Uterus (tissue), 4 donors: ENCODE measurements around the gene ZNF526. TPM values are rescaled to one million over a fixed set of nuclear protein-coding genes. Genes with fewer than 3 reads are reported as not detected.
A peak's percentile ranks its signal among the peaks of the same experiment; 100 is the strongest.

Experiments
- DNase-seq, 2 donors: peaks; one replicate each; pipeline ENCODE4 v3.0.0-alpha.2; 2019 to 2020
- H3K27ac ChIP-seq, 2 donors: fragments of 200-600 bp; sonication (generic); 1 replicate in 1 of 2; 2 replicates in 1 of 2; pipeline ENCODE4 v1.5.1; 2016 to 2018
- H3K27me3 ChIP-seq, 2 donors: fragments of 200-600 bp; sonication (generic); one replicate each; pipeline ENCODE4 v1.5.1; 2018 to 2019; ENCODE audit warnings: control low read depth in 1 of 2
- H3K36me3 ChIP-seq, 2 donors: fragments of 200-600 bp; sonication (generic); one replicate each; pipeline ENCODE4 v1.5.1; 2019; ENCODE audit warnings: control low read depth in 1 of 2
- H3K4me1 ChIP-seq, 2 donors: fragments of 200-600 bp; sonication (generic); one replicate each; pipeline ENCODE4 v1.5.1; 2018 to 2019; ENCODE audit warnings: control low read depth in 1 of 2
- H3K4me3 ChIP-seq, 2 donors: fragments of 200-600 bp; sonication (generic); 1 replicate in 1 of 2; 2 replicates in 1 of 2; pipeline ENCODE4 v1.5.1; 2018 to 2019; ENCODE audit warnings: mild to moderate bottlenecking in 1 of 2
- H3K9me3 ChIP-seq, 2 donors: fragments of 200-600 bp; sonication (generic); one replicate each; pipeline ENCODE4 v1.5.1; 2019; ENCODE audit warnings: control low read depth in 1 of 2
- POLR2A ChIP-seq, 2 donors: fragments of 450-650 bp; IDR thresholded peaks; one replicate each; pipeline ENCODE4 v1.6.1; 2016; ENCODE audit warnings: antibody characterized with exemption in 2 of 2, mild to moderate bottlenecking in 1 of 2, moderate library complexity in 1 of 2
- intact Hi-C: fragments of 100-400 bp; cut with DNase I; formaldehyde crosslinking; loops from one replicate; pipeline ENCODE4 v1.15.1; 2023; ENCODE audit warnings: low total_unique reads
- total RNA-seq, 4 donors: library from RNA; depleted of rRNA in 3 of 4; stranded (reverse); fragments of >200 nt in 3 of 4; gene quantifications; one replicate each; pipeline versions ENCODE4 v1.1.0 to v1.2.4, GENCODE V29; 2014 to 2023
- TF ChIP-seq, protein P1 (sequence below), 4 experiments: fragments of 200-600 bp in 2 of 4; fragments of 450-650 bp in 2 of 4; sonication (generic) in 2 of 4; IDR thresholded peaks; one replicate each; pipeline ENCODE4 v1.5.1; 2016 to 2019; ENCODE audit warnings: antibody characterized with exemption in 4 of 4, mild to moderate bottlenecking in 2 of 4, moderate library complexity in 1 of 4
- donor health status: DM: yes; HTN: yes; CAD: no.

The ZNF526 gene
- total RNA-seq, 4 donors from 2014 or later, result 1.0 to 20.6 (median 8.4) TPM

DNA sequence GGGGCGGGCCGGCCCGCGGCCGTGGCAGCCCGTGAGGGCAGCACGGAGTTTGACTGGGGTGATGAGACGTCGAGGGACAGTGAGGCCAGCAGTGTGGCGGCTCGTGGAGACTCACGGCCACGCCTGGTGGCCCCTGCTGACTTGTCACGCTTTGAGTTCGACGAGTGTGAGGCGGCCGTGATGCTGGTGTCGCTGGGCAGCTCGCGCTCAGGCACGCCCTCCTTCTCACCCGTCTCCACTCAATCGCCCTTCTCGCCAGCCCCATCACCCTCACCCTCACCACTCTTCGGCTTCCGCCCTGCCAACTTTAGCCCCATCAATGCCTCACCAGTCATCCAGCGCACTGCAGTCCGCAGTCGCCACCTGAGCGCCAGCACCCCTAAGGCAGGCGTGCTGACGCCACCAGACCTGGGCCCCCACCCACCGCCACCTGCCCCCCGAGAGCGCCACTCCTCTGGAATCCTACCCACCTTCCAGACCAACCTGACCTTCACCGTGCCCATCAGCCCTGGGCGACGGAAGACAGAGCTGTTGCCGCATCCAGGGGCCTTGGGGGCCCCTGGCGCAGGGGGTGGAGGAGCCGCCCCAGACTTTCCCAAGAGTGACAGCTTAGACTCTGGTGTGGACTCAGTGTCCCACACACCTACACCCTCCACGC, 53.4 kb downstream of the ZNF526 start:
- no peaks in the 10 kb centered on the region for H3K27me3 ChIP-seq
- peaks cover 5 to 28% of the 10 kb centered on the region in 2 donors for H3K4me1 ChIP-seq
- H3K27ac ChIP-seq, result no peak overlapping the region
- intact Hi-C loops, result no loop called here
- TF ChIP-seq, protein P1, sequence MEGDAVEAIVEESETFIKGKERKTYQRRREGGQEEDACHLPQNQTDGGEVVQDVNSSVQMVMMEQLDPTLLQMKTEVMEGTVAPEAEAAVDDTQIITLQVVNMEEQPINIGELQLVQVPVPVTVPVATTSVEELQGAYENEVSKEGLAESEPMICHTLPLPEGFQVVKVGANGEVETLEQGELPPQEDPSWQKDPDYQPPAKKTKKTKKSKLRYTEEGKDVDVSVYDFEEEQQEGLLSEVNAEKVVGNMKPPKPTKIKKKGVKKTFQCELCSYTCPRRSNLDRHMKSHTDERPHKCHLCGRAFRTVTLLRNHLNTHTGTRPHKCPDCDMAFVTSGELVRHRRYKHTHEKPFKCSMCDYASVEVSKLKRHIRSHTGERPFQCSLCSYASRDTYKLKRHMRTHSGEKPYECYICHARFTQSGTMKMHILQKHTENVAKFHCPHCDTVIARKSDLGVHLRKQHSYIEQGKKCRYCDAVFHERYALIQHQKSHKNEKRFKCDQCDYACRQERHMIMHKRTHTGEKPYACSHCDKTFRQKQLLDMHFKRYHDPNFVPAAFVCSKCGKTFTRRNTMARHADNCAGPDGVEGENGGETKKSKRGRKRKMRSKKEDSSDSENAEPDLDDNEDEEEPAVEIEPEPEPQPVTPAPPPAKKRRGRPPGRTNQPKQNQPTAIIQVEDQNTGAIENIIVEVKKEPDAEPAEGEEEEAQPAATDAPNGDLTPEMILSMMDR (IDR thresholded peaks at IDR 0.05), result no peak
- TF ChIP-seq POLR2A (IDR thresholded peaks at IDR 0.05), result no peak
- DNase-seq, result no peak
- no peaks in the 10 kb centered on the region for H3K36me3 ChIP-seq
- H3K4me3 ChIP-seq, result no peak overlapping the region
- no peaks in the 10 kb centered on the region for H3K9me3 ChIP-seq

DNA sequence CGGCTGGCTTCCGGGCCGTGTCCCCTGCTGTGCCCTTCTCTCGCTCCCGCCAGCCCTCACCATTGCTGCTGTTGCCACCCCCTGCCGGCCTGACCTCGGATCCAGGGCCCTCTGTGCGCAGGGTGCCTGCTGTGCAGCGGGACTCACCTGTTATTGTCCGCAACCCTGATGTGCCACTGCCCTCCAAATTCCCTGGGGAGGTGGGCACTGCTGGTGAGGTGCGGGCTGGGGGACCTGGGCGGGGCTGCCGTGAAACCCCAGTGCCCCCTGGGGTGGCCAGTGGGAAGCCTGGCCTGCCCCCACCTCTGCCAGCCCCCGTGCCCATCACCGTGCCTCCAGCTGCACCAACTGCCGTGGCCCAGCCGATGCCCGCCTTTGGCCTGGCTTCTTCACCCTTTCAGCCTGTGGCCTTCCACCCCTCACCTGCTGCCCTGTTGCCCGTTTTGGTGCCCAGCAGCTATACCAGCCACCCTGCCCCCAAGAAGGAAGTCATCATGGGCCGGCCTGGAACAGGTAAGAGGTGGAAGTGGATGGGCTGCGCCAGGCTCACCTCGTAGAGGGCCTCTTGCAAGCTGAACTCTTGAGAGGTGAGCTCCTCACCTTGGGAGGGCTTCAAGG, 54.1 kb downstream of the ZNF526 start:
- H3K4me1 ChIP-seq, result peaks cover 5 to 34% of the 10 kb centered on the region in 2 donors
- intact Hi-C loops, result no loop called here
- TF ChIP-seq, protein P1 (IDR thresholded peaks at IDR 0.05), result no peak
- no peak for TF ChIP-seq POLR2A (IDR thresholded peaks at IDR 0.05)
- no peak overlapping the region for H3K4me3 ChIP-seq
- no peaks in the 10 kb centered on the region for H3K9me3 ChIP-seq
- DNase-seq, result no peak
- H3K36me3 ChIP-seq, result no peaks in the 10 kb centered on the region
- no peaks in the 10 kb centered on the region for H3K27me3 ChIP-seq
- no peak overlapping the region for H3K27ac ChIP-seq

DNA sequence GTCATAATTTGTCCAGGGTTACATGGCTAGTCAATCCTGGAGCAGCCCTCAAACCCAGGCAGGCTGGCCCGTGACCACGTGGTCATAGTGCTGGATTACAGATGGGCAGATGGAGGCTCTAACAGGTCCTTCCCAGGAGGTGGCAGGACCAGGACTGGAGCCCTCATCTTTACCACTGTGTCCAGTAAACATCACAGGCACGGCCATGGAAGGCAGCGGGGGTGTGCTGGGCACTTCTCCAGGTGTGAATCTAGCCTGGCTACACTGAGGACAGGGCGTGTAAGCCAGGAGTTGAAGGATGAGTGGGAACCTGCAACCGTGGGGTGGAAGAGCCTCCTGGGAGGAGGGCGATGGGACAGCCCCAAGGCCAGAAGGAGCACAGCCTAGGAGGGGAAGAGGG, 55.0 kb downstream of the ZNF526 start:
- H3K4me3 ChIP-seq, result no peak overlapping the region
- intact Hi-C loops, result no loop called here
- H3K27ac ChIP-seq, result no peak overlapping the region
- no peaks in the 10 kb centered on the region for H3K27me3 ChIP-seq
- DNase-seq, result no peak
- no peaks in the 10 kb centered on the region for H3K36me3 ChIP-seq
- H3K9me3 ChIP-seq, result no peaks in the 10 kb centered on the region
- peaks cover 5 to 36% of the 10 kb centered on the region in 2 donors for H3K4me1 ChIP-seq
- TF ChIP-seq, protein P1 (IDR thresholded peaks at IDR 0.05), result no peak
- no peak for TF ChIP-seq POLR2A (IDR thresholded peaks at IDR 0.05)

DNA sequence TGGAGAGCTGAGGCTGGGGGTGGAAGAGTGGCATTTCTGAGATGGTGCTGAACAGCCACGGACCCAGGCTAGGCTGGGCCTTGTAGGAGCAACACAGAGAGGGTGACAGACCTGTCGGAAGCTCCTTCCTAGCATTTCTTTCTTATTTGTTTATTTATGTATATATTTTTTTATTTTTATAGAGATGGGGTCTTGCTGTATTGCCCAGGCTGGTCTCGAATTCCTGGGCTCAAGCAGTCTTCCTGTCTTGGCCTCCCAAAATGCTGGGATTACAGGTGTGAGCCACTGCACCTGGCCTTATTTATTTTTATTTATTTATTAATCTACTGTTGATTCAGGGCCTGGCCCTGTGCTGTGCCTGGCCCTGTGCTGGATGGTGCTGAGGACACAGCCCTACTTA, 55.4 kb downstream of the ZNF526 start:
- H3K27ac ChIP-seq, result peak overlapping the region in 1 of 2 donors; percentile 97

DNA sequence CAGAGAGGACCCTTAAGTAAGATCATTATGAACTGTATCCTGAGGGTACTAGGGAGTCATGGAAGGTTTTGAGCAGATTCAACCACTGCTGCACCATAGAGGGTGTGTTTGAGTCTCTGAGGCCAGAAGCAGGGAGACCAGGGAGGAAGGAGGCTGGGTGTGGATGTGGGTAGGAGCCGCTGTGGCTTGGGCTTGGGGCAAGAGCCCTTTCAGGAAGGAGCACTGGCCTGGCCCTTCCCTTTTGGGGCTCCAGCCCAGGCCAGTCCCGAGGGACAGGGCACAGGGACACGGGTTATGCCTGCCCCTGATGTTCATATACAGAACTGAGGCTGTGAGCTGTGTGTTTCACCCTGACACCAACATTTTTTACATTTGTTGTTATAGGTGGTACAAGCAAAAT, 56.2 kb downstream of the ZNF526 start:
- no peaks in the 10 kb centered on the region for H3K27me3 ChIP-seq

More for the DNA sequence above, 55.4 kb downstream of the ZNF526 start:
- DNase-seq, result no peak
- Histone ChIP-seq H3K27me3 (no peaks in the 10 kb centered on the region), H3K9me3 (no peaks in the 10 kb centered on the region), H3K4me3 (no peak overlapping the region), H3K4me1 (peaks cover 5 to 32% of the 10 kb centered on the region in 2 donors), H3K36me3 (no peaks in the 10 kb centered on the region)
- TF ChIP-seq, protein P1 (IDR thresholded peaks at IDR 0.05), result no peak
- TF ChIP-seq POLR2A (IDR thresholded peaks at IDR 0.05), result no peak
- intact Hi-C loops, result no loop called here

More for the DNA sequence above, 56.2 kb downstream of the ZNF526 start:
- Histone ChIP-seq H3K36me3 (no peaks in the 10 kb centered on the region), H3K27ac (peak overlapping the region in 1 of 2 donors; percentile 97), H3K4me1 (peaks cover 0 to 28% of the 10 kb centered on the region in 2 donors), H3K9me3 (no peaks in the 10 kb centered on the region), H3K4me3 (no peak overlapping the region)
- TF ChIP-seq POLR2A (IDR thresholded peaks at IDR 0.05), result no peak
- TF ChIP-seq, protein P1 (IDR thresholded peaks at IDR 0.05), result no peak
- intact Hi-C loops, result no loop called here
- DNase-seq, result no peak
